Measurements from ENCODE around the gene NOL9. TPM values are rescaled to one million over a fixed set of nuclear protein-coding genes. Genes with fewer than 3 reads are reported as not detected.
A peak's percentile ranks its signal among the peaks of the same experiment; 100 is the strongest.

NOL9 gene
- total RNA-seq, 2 donors from 2014 or later: 15.3 to 38.9 TPM

GRCh38 chr1:6530504-6531160, 23.7 kb downstream of the NOL9 start:
- peaks cover 58% of the 10 kb centered on the region for H3K36me3 ChIP-seq
- TF ChIP-seq, protein P1, sequence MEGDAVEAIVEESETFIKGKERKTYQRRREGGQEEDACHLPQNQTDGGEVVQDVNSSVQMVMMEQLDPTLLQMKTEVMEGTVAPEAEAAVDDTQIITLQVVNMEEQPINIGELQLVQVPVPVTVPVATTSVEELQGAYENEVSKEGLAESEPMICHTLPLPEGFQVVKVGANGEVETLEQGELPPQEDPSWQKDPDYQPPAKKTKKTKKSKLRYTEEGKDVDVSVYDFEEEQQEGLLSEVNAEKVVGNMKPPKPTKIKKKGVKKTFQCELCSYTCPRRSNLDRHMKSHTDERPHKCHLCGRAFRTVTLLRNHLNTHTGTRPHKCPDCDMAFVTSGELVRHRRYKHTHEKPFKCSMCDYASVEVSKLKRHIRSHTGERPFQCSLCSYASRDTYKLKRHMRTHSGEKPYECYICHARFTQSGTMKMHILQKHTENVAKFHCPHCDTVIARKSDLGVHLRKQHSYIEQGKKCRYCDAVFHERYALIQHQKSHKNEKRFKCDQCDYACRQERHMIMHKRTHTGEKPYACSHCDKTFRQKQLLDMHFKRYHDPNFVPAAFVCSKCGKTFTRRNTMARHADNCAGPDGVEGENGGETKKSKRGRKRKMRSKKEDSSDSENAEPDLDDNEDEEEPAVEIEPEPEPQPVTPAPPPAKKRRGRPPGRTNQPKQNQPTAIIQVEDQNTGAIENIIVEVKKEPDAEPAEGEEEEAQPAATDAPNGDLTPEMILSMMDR (IDR thresholded peaks at IDR 0.05): no peak
- no peak for ATAC-seq (ENCODE audit: insufficient number of reproducible peaks, low FRiP score, low read depth)
- no peak overlapping the region for H3K27ac ChIP-seq
- no peaks in the 10 kb centered on the region for H3K27me3 ChIP-seq (replicated peaks; ENCODE audit: insufficient read depth)
- peaks cover 0 to 3% of the 10 kb centered on the region in 2 donors for H3K4me1 ChIP-seq (ENCODE audit: control insufficient read depth in 1 of 2, low read depth in 2 of 2)
- DNase-seq (ENCODE audit: low spot score): no peak
- no peak overlapping the region for H3K4me3 ChIP-seq
- H3K9me3 ChIP-seq: no peaks in the 10 kb centered on the region

GRCh38 chr1:6528492-6528891, 25.8 kb downstream of the NOL9 start:
- H3K36me3 ChIP-seq: peaks cover 52% of the 10 kb centered on the region

GRCh38 chr1:6526316-6526715, 28.0 kb downstream of the NOL9 start:
- Histone ChIP-seq H3K9me3 (no peaks in the 10 kb centered on the region), H3K4me3 (no peak overlapping the region), H3K27ac (no peak overlapping the region), H3K27me3 (replicated peaks; ENCODE audit: insufficient read depth) (no peaks in the 10 kb centered on the region), H3K36me3 (peaks cover 34% of the 10 kb centered on the region), H3K4me1 (ENCODE audit: control insufficient read depth in 1 of 2, low read depth in 2 of 2) (no peaks in the 10 kb centered on the region)
- TF ChIP-seq, protein P1 (IDR thresholded peaks at IDR 0.05): no peak
- DNase-seq (ENCODE audit: low spot score) (no peak), ATAC-seq (ENCODE audit: insufficient number of reproducible peaks, low FRiP score, low read depth) (no peak)

More at GRCh38 chr1:6528492-6528891, 25.8 kb downstream of the NOL9 start:
- Histone ChIP-seq H3K27me3 (replicated peaks; ENCODE audit: insufficient read depth) (no peaks in the 10 kb centered on the region), H3K4me3 (no peak overlapping the region), H3K4me1 (ENCODE audit: control insufficient read depth in 1 of 2, low read depth in 2 of 2) (no peaks in the 10 kb centered on the region), H3K27ac (no peak overlapping the region), H3K9me3 (no peaks in the 10 kb centered on the region)
- TF ChIP-seq, protein P1 (IDR thresholded peaks at IDR 0.05): no peak
- DNase-seq (ENCODE audit: low spot score): no peak
- no peak for ATAC-seq (ENCODE audit: insufficient number of reproducible peaks, low FRiP score, low read depth)

DNA sequence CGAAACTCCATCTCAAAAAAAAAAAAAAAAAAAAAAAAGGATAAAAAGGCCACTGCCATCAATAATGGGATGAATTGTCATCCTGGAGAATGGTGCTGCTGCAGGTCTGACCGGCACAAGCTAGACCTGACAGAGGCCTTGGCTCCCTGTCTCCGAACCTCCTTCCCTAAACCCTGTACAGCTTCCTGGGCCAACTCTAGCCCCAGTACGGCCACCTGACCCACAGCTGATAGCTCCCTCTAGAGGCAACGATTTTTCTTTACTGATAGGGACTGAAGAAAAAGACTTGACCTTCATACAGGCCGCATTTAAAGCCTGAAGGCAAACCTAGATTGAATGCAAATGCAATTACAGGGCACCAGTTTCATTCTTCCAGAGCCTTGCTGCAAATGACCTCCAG, 30.7 kb downstream of the NOL9 start:
- DNase-seq (ENCODE audit: low spot score) (no peak), ATAC-seq (ENCODE audit: insufficient number of reproducible peaks, low FRiP score, low read depth) (no peak)
- TF ChIP-seq, protein P1 (IDR thresholded peaks at IDR 0.05): peak; percentile 22
- Histone ChIP-seq H3K27ac (no peak overlapping the region), H3K27me3 (replicated peaks; ENCODE audit: insufficient read depth) (no peaks in the 10 kb centered on the region), H3K9me3 (no peaks in the 10 kb centered on the region), H3K4me1 (ENCODE audit: control insufficient read depth in 1 of 2, low read depth in 2 of 2) (peaks cover 8 to 19% of the 10 kb centered on the region in 2 donors), H3K4me3 (no peak overlapping the region), H3K36me3 (peaks cover 24% of the 10 kb centered on the region)

GRCh38 chr1:6521536-6521935, 32.8 kb downstream of the NOL9 start:
- no peaks in the 10 kb centered on the region for H3K27me3 ChIP-seq (replicated peaks; ENCODE audit: insufficient read depth)
- peaks cover 8% of the 10 kb centered on the region for H3K36me3 ChIP-seq
- H3K9me3 ChIP-seq: no peaks in the 10 kb centered on the region
- H3K4me3 ChIP-seq: no peak overlapping the region
- no peak overlapping the region for H3K27ac ChIP-seq
- peaks cover 8 to 19% of the 10 kb centered on the region in 2 donors for H3K4me1 ChIP-seq (ENCODE audit: control insufficient read depth in 1 of 2, low read depth in 2 of 2)
- no peak for ATAC-seq (ENCODE audit: insufficient number of reproducible peaks, low FRiP score, low read depth)
- DNase-seq (ENCODE audit: low spot score): no peak
- TF ChIP-seq, protein P1 (IDR thresholded peaks at IDR 0.05): no peak

Measured in thoracic aorta (tissue), 2 donors.